IMR-90 (cell line): ENCODE data around the gene PPP1R37.

Experiments
- BHLHE40 ChIP-seq: fragments of 150-350 bp; IDR thresholded peaks from 2 replicates; pipeline ENCODE4 v1.6.1; 2016; ENCODE audit warnings: mild to moderate bottlenecking, low read depth, low read length
- CHD1 ChIP-seq: IDR thresholded peaks from 2 replicates; pipeline ENCODE4 v1.6.1; 2012; ENCODE audit warnings: low read depth, low read length, improper control_type of control experiment
- FOS ChIP-seq: fragments of 150-350 bp; IDR thresholded peaks from 2 replicates; pipeline ENCODE4 v1.6.1; 2016; ENCODE audit warnings: low read depth, low read length
- MAFK ChIP-seq: IDR thresholded peaks from 2 replicates; pipeline ENCODE4 v1.6.1; 2012; ENCODE audit warnings: low read depth, low read length, improper control_type of control experiment
- MAZ ChIP-seq: IDR thresholded peaks from 2 replicates; pipeline ENCODE4 v1.6.1; 2012; ENCODE audit warnings: low read depth, mild to moderate bottlenecking, low read length, improper control_type of control experiment, moderate library complexity, borderline replicate concordance
- MXI1 ChIP-seq: IDR thresholded peaks from 2 replicates; pipeline ENCODE4 v1.6.1; 2012; ENCODE audit warnings: low read depth, mild to moderate bottlenecking, low read length, moderate library complexity, borderline replicate concordance
- NFE2L2 ChIP-seq: fragments of 150-350 bp; IDR thresholded peaks from 2 replicates; pipeline ENCODE4 v1.6.1; 2016; ENCODE audit warnings: low read depth, mild to moderate bottlenecking, low read length
- POLR2A ChIP-seq: IDR thresholded peaks from 2 replicates; pipeline ENCODE4 v1.6.1; 2012; ENCODE audit warnings: mild to moderate bottlenecking, low read depth, low read length
- RAD21 ChIP-seq: IDR thresholded peaks from 2 replicates; pipeline ENCODE4 v1.6.1; 2012; ENCODE audit warnings: low read length, improper control_type of control experiment
- RCOR1 ChIP-seq: IDR thresholded peaks from 2 replicates; pipeline ENCODE4 v1.6.1; 2012; ENCODE audit warnings: mild to moderate bottlenecking, low read length, improper control_type of control experiment; ENCODE audit not compliant: insufficient replicate concordance
- RFX5 ChIP-seq: IDR thresholded peaks from 2 replicates; pipeline ENCODE4 v1.8.0; 2012; ENCODE audit warnings: low read depth, mild to moderate bottlenecking, low read length, moderate library complexity
- SMC3 ChIP-seq: fragments of 150-350 bp; IDR thresholded peaks from 2 replicates; pipeline ENCODE4 v1.6.1; 2016; ENCODE audit warnings: low read depth, mild to moderate bottlenecking, antibody characterized with exemption, low read length, moderate library complexity
- TF ChIP-seq, protein P1 (sequence below): conservative IDR thresholded peaks from 2 replicates; pipeline ENCODE4 v1.5.1; 2012; ENCODE audit warnings: mild to moderate bottlenecking, low read depth, low read length, improper control_type of control experiment
- TF ChIP-seq, protein P2 (sequence below): fragments of 150-350 bp; IDR thresholded peaks from 2 replicates; pipeline ENCODE4 v1.6.1; 2016; ENCODE audit warnings: low read depth, mild to moderate bottlenecking, low read length, moderate library complexity, borderline replicate concordance

DNA sequence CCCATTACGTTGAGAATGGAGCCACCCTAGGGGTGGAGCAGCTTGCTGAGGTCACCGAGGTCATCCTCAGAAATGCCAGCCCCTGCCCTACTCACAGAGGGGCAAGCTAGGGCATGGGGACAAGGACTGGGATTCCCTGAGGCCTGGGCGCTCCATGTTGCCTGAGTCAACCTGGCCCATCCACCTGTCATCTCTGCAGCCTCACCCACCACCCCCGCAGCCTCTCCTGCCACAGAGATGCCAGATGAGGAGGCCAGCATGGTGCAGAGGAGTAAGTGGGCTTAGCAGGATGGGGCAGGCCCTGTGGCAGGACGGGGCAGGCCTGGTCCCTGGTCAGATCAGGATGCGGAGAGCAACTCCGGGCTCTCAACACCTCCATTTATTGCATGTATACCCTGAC lies 58.3 kb downstream of the PPP1R37 start:
- TF ChIP-seq RCOR1 (no peak), BHLHE40 (no peak), RFX5 (no peak), FOS (no peak), RAD21 (no peak), POLR2A (no peak), NFE2L2 (no peak), MAFK (no peak), MAZ (no peak), MXI1 (no peak), SMC3 (no peak), CHD1 (no peak)
- TF ChIP-seq, protein P1, sequence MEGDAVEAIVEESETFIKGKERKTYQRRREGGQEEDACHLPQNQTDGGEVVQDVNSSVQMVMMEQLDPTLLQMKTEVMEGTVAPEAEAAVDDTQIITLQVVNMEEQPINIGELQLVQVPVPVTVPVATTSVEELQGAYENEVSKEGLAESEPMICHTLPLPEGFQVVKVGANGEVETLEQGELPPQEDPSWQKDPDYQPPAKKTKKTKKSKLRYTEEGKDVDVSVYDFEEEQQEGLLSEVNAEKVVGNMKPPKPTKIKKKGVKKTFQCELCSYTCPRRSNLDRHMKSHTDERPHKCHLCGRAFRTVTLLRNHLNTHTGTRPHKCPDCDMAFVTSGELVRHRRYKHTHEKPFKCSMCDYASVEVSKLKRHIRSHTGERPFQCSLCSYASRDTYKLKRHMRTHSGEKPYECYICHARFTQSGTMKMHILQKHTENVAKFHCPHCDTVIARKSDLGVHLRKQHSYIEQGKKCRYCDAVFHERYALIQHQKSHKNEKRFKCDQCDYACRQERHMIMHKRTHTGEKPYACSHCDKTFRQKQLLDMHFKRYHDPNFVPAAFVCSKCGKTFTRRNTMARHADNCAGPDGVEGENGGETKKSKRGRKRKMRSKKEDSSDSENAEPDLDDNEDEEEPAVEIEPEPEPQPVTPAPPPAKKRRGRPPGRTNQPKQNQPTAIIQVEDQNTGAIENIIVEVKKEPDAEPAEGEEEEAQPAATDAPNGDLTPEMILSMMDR, result no peak
- TF ChIP-seq, protein P2, sequence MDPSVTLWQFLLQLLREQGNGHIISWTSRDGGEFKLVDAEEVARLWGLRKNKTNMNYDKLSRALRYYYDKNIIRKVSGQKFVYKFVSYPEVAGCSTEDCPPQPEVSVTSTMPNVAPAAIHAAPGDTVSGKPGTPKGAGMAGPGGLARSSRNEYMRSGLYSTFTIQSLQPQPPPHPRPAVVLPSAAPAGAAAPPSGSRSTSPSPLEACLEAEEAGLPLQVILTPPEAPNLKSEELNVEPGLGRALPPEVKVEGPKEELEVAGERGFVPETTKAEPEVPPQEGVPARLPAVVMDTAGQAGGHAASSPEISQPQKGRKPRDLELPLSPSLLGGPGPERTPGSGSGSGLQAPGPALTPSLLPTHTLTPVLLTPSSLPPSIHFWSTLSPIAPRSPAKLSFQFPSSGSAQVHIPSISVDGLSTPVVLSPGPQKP, result no peak
